ENCODE data around the gene C1QL4.
"Not testable (repeated sequence)": the region's sequence is repeated elsewhere in the genome, so short reads cannot be mapped to it uniquely, and the experiment has no call there.

The C1QL4 gene

GRCh38 chr12:49333778-49334177, 3.2 kb downstream of the C1QL4 start:
- DNase-seq (ENCODE audit: low read depth in 2 of 2): not testable (repeated sequence)

GRCh38 chr12:49332891-49333371, 4.1 kb downstream of the C1QL4 start:
- DNase-seq (ENCODE audit: low read depth in 2 of 2): no peak

- no peak for DNase-seq (ENCODE audit: low read depth in 2 of 2)
These were observed 4.5 kb downstream of the C1QL4 start for GRCh38 chr12:49332441-49332861.

- no peak for DNase-seq (ENCODE audit: low read depth in 2 of 2)
These were observed 5.4 kb downstream of the C1QL4 start for GRCh38 chr12:49331380-49332222.

GRCh38 chr12:49330631-49331379, 6.2 kb downstream of the C1QL4 start:
- no peak for DNase-seq (ENCODE audit: low read depth in 2 of 2)

- no peak for DNase-seq (ENCODE audit: low read depth in 2 of 2)
These were observed 6.9 kb downstream of the C1QL4 start for GRCh38 chr12:49330032-49330619.

- no peak for DNase-seq (ENCODE audit: low read depth in 2 of 2)
These were observed 8.2 kb downstream of the C1QL4 start for GRCh38 chr12:49328816-49329215.

- DNase-seq (ENCODE audit: low read depth in 2 of 2): no peak
These were observed 9.1 kb downstream of the C1QL4 start for GRCh38 chr12:49327887-49328286.

GRCh38 chr12:49327368-49327767, 9.6 kb downstream of the C1QL4 start:
- DNase-seq (ENCODE audit: low read depth in 2 of 2): no peak

GRCh38 chr12:49325606-49326005, 11.4 kb downstream of the C1QL4 start:
- DNase-seq (ENCODE audit: low read depth in 2 of 2): no peak

GRCh38 chr12:49323524-49324097, 13.4 kb downstream of the C1QL4 start:
- no peak for DNase-seq (ENCODE audit: low read depth in 2 of 2)

- peak; percentile 91 to 94 for DNase-seq (ENCODE audit: low read depth in 2 of 2)
These were observed 14.1 kb downstream of the C1QL4 start, which contains the start of gene TROAP for GRCh38 chr12:49322708-49323523. TSS of gene TROAP (plus strand) at chr12:49323255. CDS start at chr12:49323609, 354 bp downstream.

GRCh38 chr12:49322367-49322707, 14.7 kb downstream of the C1QL4 start:
- no peak for DNase-seq (ENCODE audit: low read depth in 2 of 2)

- DNase-seq (ENCODE audit: low read depth in 2 of 2): not testable (repeated sequence)
These were observed 16.4 kb downstream of the C1QL4 start for GRCh38 chr12:49320411-49321103.

- not testable (repeated sequence) for DNase-seq (ENCODE audit: low read depth in 2 of 2)
These were observed 19.9 kb downstream of the C1QL4 start for GRCh38 chr12:49317118-49317517.

GRCh38 chr12:49314811-49315210, 22.2 kb downstream of the C1QL4 start:
- DNase-seq (ENCODE audit: low read depth in 2 of 2): no peak

- DNase-seq (ENCODE audit: low read depth in 2 of 2): not testable (repeated sequence)
These were observed 26.5 kb downstream of the C1QL4 start for GRCh38 chr12:49310451-49311000.

- no peak for DNase-seq (ENCODE audit: low read depth in 2 of 2)
These were observed 27.6 kb downstream of the C1QL4 start for GRCh38 chr12:49309386-49309785.

- no peak for DNase-seq (ENCODE audit: low read depth in 2 of 2)
These were observed 31.1 kb downstream of the C1QL4 start for GRCh38 chr12:49305762-49306510.
